ENCODE results near the gene TECR.

Gene TECR

GRCh38 chr19:14511229-14511593, 18.2 kb upstream of the TECR start:
- no peak for TF ChIP-seq CTCF (IDR thresholded peaks at IDR 0.05; ENCODE audit: insufficient read depth, missing control alignments)
- DNase-seq (ENCODE audit: insufficient read length, low spot score) (no peak), FAIRE-seq (no peak)

GRCh38 chr19:14512406-14512961, 16.9 kb upstream of the TECR start:
- DNase-seq (ENCODE audit: insufficient read length, low spot score) (no peak), FAIRE-seq (no peak)
- TF ChIP-seq CTCF (IDR thresholded peaks at IDR 0.05; ENCODE audit: insufficient read depth, missing control alignments), result no peak

GRCh38 chr19:14514215-14514863, 15.1 kb upstream of the TECR start:
- DNase-seq (ENCODE audit: insufficient read length, low spot score) (no peak), FAIRE-seq (no peak)
- TF ChIP-seq CTCF (IDR thresholded peaks at IDR 0.05; ENCODE audit: insufficient read depth, missing control alignments), result no peak

GRCh38 chr19:14515501-14516047, 13.8 kb upstream of the TECR start:
- FAIRE-seq (no peak), DNase-seq (ENCODE audit: insufficient read length, low spot score) (no peak)
- no peak for TF ChIP-seq CTCF (IDR thresholded peaks at IDR 0.05; ENCODE audit: insufficient read depth, missing control alignments)

GRCh38 chr19:14516048-14516534, 13.3 kb upstream of the TECR start:
- FAIRE-seq (no peak), DNase-seq (ENCODE audit: insufficient read length, low spot score) (no peak)
- no peak for TF ChIP-seq CTCF (IDR thresholded peaks at IDR 0.05; ENCODE audit: insufficient read depth, missing control alignments)

GRCh38 chr19:14516746-14517438, 12.5 kb upstream of the TECR start:
- no peak for FAIRE-seq
- TF ChIP-seq CTCF (IDR thresholded peaks at IDR 0.05; ENCODE audit: insufficient read depth, missing control alignments), result no peak
- no peak for DNase-seq (ENCODE audit: insufficient read length, low spot score)

Data from D721Med (cell line).